HL-60 (cell line): Measurements from ENCODE around the gene MAS1L.

Experiments
- POLR2AphosphoS5 ChIP-seq: IDR thresholded peaks from 2 replicates; pipeline ENCODE4 v1.6.1; 2012; ENCODE audit warnings: low read depth
- TF ChIP-seq, protein P1 (sequence below): IDR thresholded peaks from 2 replicates; pipeline ENCODE4 v1.6.1; 2012; ENCODE audit warnings: low read depth; ENCODE audit not compliant: insufficient replicate concordance
- TF ChIP-seq, protein P2 (sequence below): IDR thresholded peaks from one replicate; pipeline ENCODE4 v1.5.1; 2011; ENCODE audit warnings: low read length, control low read depth, inconsistent platforms; ENCODE audit not compliant: insufficient read depth

DNA sequence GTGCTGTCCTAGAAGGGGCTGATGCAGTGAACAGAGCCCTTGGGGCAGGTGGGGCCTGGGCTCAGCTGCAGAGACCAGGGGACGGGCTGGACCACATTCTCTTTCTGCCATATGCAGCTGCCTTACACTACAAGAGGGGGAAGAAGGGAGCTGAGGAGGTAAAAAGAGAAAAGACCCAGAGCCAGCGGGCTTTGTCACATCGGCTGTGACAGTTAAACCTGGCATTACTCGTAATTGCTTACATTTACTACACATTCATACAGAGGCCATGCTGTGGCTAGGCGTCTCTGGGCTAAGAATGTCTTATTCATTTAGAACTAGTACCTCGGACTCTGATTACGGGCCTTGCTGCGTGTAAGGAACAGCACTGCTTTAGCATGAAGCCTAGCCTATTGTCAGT is 12.8 kb upstream of the MAS1L start:
- TF ChIP-seq, protein P1, sequence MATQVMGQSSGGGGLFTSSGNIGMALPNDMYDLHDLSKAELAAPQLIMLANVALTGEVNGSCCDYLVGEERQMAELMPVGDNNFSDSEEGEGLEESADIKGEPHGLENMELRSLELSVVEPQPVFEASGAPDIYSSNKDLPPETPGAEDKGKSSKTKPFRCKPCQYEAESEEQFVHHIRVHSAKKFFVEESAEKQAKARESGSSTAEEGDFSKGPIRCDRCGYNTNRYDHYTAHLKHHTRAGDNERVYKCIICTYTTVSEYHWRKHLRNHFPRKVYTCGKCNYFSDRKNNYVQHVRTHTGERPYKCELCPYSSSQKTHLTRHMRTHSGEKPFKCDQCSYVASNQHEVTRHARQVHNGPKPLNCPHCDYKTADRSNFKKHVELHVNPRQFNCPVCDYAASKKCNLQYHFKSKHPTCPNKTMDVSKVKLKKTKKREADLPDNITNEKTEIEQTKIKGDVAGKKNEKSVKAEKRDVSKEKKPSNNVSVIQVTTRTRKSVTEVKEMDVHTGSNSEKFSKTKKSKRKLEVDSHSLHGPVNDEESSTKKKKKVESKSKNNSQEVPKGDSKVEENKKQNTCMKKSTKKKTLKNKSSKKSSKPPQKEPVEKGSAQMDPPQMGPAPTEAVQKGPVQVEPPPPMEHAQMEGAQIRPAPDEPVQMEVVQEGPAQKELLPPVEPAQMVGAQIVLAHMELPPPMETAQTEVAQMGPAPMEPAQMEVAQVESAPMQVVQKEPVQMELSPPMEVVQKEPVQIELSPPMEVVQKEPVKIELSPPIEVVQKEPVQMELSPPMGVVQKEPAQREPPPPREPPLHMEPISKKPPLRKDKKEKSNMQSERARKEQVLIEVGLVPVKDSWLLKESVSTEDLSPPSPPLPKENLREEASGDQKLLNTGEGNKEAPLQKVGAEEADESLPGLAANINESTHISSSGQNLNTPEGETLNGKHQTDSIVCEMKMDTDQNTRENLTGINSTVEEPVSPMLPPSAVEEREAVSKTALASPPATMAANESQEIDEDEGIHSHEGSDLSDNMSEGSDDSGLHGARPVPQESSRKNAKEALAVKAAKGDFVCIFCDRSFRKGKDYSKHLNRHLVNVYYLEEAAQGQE = no peak
- TF ChIP-seq, protein P2, sequence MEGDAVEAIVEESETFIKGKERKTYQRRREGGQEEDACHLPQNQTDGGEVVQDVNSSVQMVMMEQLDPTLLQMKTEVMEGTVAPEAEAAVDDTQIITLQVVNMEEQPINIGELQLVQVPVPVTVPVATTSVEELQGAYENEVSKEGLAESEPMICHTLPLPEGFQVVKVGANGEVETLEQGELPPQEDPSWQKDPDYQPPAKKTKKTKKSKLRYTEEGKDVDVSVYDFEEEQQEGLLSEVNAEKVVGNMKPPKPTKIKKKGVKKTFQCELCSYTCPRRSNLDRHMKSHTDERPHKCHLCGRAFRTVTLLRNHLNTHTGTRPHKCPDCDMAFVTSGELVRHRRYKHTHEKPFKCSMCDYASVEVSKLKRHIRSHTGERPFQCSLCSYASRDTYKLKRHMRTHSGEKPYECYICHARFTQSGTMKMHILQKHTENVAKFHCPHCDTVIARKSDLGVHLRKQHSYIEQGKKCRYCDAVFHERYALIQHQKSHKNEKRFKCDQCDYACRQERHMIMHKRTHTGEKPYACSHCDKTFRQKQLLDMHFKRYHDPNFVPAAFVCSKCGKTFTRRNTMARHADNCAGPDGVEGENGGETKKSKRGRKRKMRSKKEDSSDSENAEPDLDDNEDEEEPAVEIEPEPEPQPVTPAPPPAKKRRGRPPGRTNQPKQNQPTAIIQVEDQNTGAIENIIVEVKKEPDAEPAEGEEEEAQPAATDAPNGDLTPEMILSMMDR = no peak
- TF ChIP-seq POLR2AphosphoS5 = no peak
